ENCODE data around the gene RPS6KC1.

Gene RPS6KC1

GRCh38 chr1:213049232-213049631, 1.8 kb upstream of the RPS6KC1 start:
- no peak for DNase-seq (ENCODE audit: extremely low read depth, low read depth)
- TF ChIP-seq, protein P1, sequence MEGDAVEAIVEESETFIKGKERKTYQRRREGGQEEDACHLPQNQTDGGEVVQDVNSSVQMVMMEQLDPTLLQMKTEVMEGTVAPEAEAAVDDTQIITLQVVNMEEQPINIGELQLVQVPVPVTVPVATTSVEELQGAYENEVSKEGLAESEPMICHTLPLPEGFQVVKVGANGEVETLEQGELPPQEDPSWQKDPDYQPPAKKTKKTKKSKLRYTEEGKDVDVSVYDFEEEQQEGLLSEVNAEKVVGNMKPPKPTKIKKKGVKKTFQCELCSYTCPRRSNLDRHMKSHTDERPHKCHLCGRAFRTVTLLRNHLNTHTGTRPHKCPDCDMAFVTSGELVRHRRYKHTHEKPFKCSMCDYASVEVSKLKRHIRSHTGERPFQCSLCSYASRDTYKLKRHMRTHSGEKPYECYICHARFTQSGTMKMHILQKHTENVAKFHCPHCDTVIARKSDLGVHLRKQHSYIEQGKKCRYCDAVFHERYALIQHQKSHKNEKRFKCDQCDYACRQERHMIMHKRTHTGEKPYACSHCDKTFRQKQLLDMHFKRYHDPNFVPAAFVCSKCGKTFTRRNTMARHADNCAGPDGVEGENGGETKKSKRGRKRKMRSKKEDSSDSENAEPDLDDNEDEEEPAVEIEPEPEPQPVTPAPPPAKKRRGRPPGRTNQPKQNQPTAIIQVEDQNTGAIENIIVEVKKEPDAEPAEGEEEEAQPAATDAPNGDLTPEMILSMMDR (IDR thresholded peaks at IDR 0.05; ENCODE audit: low read depth, low read length, missing control alignments), result no peak
- no peak overlapping the region for H3K4me3 ChIP-seq (replicated peaks; ENCODE audit: low read depth, low read length)

DNA sequence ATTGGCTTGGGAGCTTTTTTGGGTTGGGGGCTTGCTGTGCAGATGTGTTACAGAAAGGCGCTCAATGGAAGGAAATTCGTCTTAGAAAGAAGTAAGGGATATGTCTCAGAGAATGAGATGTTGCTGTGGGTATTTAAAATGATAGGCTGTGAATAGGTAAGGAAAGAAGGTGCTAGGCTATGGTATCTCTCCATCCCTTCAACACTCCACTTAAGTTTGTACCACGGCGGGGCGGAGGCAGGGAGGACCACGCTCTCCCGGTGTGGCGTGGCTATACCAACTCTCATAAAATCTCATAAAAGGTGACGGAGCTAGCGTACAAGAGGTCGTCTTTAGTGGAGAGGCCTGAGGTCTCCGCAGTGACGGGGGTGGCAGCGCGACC, 305 bp upstream of the RPS6KC1 start:
- TF ChIP-seq, protein P1 (IDR thresholded peaks at IDR 0.05; ENCODE audit: low read depth, low read length, missing control alignments), result no peak
- no peak for DNase-seq (ENCODE audit: extremely low read depth, low read depth)
- peak overlapping the region; percentile 94 for H3K4me3 ChIP-seq (replicated peaks; ENCODE audit: low read depth, low read length)

DNA sequence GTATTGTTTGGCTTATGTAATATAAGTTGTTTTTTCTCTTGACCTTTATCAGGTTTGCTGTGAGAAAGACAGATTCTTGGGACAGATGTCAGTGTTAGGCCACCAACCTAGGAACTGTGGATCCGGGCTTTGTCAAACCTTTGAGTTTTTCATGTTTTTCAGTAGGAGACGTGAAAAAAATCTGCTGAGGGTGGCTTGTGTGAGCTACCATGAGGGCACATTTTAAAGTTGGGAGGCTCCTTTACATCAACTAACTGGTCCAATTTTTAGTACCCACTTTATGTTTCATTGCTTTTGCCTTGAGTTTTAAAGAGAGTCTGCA, 801 bp downstream of the RPS6KC1 start:
- TF ChIP-seq, protein P1 (IDR thresholded peaks at IDR 0.05; ENCODE audit: low read depth, low read length, missing control alignments), result no peak
- H3K4me3 ChIP-seq (replicated peaks; ENCODE audit: low read depth, low read length), result peak overlapping the region; percentile 94

GRCh38 chr1:213053455-213053854, 2.4 kb downstream of the RPS6KC1 start:
- TF ChIP-seq, protein P1 (IDR thresholded peaks at IDR 0.05; ENCODE audit: low read depth, low read length, missing control alignments), result no peak
- H3K4me3 ChIP-seq (replicated peaks; ENCODE audit: low read depth, low read length), result no peak overlapping the region
- DNase-seq (ENCODE audit: extremely low read depth, low read depth), result no peak

More for the DNA sequence above, 801 bp downstream of the RPS6KC1 start:
- no peak for DNase-seq (ENCODE audit: extremely low read depth, low read depth)

DNA sequence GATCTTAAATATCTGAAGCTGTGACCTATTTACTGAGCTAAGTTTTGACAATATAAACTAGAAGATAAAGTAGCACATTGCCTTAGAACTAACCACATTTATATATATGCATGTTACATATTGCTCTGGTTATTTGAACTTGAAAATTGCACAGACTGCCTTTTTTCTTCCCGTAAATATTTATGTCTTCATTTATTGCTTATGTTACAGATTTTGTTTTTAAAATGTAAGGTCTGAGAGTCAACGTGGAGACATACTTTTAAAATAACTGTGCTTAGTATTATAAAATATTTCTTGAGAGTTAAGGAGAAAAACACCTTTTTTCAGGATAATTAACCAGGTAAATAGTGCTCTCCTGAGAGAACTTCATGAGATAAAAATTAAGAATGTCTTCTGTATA, 3.1 kb downstream of the RPS6KC1 start:
- H3K4me3 ChIP-seq (replicated peaks; ENCODE audit: low read depth, low read length), result no peak overlapping the region
- TF ChIP-seq, protein P1 (IDR thresholded peaks at IDR 0.05; ENCODE audit: low read depth, low read length, missing control alignments), result no peak
- DNase-seq (ENCODE audit: extremely low read depth, low read depth), result no peak

GRCh38 chr1:213054733-213055591, 3.9 kb downstream of the RPS6KC1 start:
- TF ChIP-seq, protein P1 (IDR thresholded peaks at IDR 0.05; ENCODE audit: low read depth, low read length, missing control alignments), result no peak
- no peak overlapping the region for H3K4me3 ChIP-seq (replicated peaks; ENCODE audit: low read depth, low read length)
- DNase-seq (ENCODE audit: extremely low read depth, low read depth), result no peak

All from HFF-Myc (cell line).